Endothelial cell of hepatic sinusoid (primary cell): ENCODE measurements around the gene OTUD5.
"Not testable (repeated sequence)": the region's sequence is repeated elsewhere in the genome, so short reads cannot be mapped to it uniquely, and the experiment has no call there.

Source experiments
- in situ Hi-C: cut with HindIII; loops from 2 replicates; pipeline ENCODE4 v1.10.0; 2017; ENCODE audit warnings: low sequenced_read_pairs

OTUD5 gene, protein sequence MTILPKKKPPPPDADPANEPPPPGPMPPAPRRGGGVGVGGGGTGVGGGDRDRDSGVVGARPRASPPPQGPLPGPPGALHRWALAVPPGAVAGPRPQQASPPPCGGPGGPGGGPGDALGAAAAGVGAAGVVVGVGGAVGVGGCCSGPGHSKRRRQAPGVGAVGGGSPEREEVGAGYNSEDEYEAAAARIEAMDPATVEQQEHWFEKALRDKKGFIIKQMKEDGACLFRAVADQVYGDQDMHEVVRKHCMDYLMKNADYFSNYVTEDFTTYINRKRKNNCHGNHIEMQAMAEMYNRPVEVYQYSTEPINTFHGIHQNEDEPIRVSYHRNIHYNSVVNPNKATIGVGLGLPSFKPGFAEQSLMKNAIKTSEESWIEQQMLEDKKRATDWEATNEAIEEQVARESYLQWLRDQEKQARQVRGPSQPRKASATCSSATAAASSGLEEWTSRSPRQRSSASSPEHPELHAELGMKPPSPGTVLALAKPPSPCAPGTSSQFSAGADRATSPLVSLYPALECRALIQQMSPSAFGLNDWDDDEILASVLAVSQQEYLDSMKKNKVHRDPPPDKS

GRCh38 chrX:48957477-48957826 is at the start of gene OTUD5:
OTUD5 (minus strand) TSS chrX:48957607; CDS start chrX:48957570, 37 bp downstream.
- in situ Hi-C loops: no loop called here

GRCh38 chrX:49003696-49004095 is 46.3 kb upstream of the OTUD5 start:
- in situ Hi-C loops: no loop called here

DNA sequence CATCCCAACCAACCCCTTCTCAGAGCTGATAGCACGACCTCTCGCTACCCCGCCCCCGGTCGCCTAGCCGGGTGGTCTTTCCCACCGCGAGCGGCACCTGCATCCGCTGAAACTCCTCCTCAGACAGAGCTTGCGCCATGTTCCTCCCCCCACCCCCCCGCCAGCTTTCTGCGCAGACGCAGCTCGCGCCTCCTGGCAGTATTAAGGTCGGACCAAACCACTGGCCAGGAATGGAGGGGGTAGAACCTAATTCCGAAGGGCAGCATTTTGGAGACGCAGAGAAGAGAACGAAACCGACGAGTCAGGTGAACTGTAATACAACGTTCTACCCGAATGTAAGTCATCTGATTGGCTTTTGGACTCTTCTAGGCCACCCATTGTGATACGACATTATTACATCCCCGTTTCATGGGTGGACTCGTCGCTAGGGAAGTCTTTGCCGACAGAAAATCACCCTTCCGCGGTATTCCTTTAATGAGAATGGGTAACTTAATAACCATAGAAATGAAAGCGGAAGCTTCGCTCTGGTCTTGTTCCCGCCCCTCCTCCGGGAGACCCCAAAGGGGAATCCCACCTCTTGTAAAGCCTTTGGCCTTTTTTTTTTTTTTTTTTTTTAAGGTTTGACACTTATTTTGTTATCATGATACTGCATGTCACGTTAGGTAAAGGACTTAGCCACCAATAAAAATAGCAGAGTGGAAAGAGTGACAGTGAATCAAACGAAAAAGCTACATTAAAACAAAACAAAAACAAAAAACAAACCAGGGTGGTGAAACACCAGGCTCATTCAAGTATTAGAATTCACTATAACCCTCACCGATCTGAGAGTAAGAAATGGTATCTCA is 44.9 kb upstream of the OTUD5 start, which contains the start of gene GRIPAP1:
Gene GRIPAP1 (minus strand): TSS at position 174 of the 845 bp plus-strand sequence. CDS start 35 bp downstream, at position 139.
- in situ Hi-C loops: no loop called here

GRCh38 chrX:49001521-49002090 is 44.2 kb upstream of the OTUD5 start:
- in situ Hi-C loops: no loop called here

- in situ Hi-C loops: no loop called here
These were observed 43.2 kb upstream of the OTUD5 start for GRCh38 chrX:49000636-49001035.

GRCh38 chrX:48999030-48999429 is 41.6 kb upstream of the OTUD5 start:
- in situ Hi-C loops: no loop called here

DNA sequence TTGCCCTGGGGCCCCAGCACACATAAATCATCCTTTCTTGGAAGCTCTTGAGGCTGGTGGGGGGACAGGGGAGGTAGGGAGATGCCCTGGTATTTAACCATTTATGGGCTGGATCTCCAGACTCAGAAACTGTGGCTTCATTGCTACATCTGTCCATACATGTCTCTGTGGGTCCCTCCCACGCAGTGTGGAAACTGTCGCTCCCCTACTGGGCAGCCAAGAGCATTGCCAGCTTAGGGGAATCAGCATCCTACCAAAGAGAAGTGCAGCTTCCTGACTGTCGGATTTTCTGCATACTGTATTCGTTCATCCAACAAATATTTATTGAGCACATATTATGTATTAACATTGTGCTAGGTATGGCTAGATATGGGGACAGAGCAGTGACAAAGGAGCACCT is 41.0 kb upstream of the OTUD5 start:
- in situ Hi-C loops: no loop called here

DNA sequence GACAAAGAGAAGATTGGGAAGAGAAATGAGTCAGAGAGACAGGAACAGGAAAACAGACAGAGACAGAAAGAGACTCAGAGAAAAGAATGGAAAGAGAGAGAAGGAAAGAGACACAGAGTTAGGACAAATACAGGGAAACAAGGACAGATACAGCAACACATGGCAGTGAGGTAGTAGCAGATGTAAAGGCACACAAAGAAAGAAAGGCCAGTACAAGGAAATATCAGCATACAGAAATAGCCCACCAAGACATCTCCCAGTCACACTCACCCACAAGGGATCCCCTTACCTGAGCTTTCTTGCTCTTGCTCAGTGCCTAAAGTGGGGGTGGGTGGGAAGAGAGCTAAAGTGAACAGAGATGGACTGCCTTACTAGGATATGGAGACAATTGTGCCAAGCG is 40.5 kb upstream of the OTUD5 start:
- in situ Hi-C loops: no loop called here

- in situ Hi-C loops: no loop called here
These were observed 40.0 kb upstream of the OTUD5 start for GRCh38 chrX:48997455-48997854.

DNA sequence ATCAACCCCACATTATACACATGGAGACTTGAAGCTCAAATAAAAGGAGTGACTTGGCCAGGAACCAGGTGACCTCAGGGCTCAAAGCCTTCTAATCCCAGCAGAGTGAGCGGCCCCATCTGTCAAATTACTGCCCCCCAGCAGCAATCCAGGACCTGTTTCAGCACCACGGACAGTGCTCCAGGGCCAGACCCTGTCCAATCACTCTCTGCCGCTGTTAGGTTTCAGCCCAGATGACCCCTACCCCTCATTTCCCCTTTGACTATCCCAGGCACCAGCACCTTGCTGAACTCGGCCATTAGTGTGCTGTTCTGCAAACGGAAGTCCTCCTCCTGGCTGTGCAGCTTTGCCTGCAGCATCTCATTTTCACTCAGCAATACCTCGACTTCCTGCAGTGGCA is 39.6 kb upstream of the OTUD5 start:
- in situ Hi-C loops: no loop called here

DNA sequence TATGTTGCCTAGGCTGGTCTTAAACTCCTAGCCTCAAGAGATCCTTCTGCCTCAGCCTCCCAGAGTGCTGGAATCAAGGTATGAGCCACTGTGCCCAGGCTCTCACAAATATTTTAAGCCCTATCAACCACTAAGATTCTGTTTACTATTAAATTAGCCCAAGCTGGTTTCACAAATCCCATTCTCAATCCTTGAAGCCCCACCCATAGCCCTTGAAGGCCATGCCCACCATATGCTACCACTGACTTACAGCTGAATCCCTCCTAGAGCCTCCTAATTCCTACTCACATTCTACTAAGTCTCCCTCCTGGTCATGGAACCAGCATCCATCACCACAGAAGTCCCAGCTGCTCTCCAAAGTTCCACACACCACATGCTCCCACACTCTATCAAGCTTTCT is 34.9 kb upstream of the OTUD5 start:
- in situ Hi-C loops: no loop called here

DNA sequence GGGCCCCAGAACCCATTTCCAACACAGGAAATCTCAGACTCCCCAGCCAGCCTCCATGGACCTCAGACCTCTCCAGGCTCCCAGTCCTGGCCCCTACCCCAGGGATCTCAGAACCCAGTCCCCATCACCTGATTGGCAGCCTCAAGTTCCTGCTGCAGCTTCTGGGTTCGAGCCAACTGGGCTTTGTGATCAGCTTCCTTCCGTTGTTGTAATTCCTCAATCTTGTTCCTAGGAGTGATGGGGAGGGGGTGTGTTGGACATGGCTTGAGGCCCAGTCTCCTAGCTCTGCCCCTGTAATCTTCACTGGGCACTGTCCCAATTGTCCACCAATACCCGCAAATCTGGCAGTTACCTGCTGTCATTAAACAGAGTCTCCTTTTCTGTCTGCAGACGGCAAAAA is 32.1 kb upstream of the OTUD5 start:
- in situ Hi-C loops: no loop called here

GRCh38 chrX:48983896-48984295 is 26.5 kb upstream of the OTUD5 start:
- in situ Hi-C loops: no loop called here

DNA sequence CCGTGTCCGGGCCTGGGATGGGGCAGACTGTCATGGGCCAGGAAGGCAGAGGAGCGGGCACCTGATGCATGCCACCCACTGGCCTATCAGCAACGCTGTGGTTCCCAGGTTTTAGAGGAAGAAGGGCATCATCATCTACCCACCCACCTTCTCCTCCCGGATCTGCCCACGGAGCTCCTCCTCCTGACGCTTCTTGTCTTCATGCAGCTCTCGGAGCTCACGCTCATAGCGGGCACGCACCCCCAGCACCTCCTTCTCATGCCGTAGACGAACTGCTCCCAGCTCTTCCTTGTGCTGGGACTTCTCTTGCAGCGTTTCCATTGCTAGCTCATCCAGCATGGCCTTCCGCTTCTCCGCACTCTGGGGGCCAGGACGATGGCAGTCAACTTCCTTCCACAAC is 25.7 kb upstream of the OTUD5 start:
- in situ Hi-C loops: no loop called here

DNA sequence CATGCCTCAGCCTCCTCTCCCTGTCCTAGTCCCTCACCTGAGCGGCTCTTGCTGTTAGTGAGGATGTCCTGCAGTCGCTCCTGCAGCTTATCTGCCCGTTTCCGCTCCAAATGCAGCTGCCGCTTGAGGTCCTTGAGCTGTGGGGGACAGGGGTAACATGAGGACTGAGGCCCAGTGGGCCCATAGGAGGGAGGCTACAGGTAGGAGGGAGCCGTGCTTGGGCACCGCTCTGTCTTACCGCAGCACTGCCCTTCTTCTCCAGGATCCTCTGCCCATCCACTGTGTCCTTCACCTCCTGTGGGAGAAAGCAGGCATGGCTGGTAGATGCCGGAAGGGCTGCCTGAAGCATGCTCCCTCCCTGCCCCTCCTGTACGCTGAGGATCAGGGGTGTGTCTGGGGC is 23.8 kb upstream of the OTUD5 start:
- in situ Hi-C loops: no loop called here

DNA sequence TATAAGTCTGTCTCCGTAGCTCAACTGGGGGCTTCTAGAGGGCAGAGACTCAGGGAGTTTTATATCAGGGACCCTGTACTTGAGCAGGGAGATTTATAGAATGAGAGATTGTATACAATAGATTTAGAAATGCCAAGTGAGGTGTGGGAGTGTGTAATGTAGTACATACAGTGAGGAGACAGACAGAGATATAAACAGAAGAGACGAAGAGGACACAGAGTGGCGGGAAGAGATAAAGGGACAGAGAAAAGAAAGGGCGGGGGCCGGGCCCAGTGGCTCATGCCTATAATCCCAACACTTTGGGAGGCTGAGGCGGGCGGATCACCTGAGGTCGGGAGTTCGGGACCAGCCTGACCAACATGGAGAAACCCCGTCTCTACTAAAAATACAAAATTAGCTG is 22.9 kb upstream of the OTUD5 start:
- in situ Hi-C loops: not testable (repeated sequence)

DNA sequence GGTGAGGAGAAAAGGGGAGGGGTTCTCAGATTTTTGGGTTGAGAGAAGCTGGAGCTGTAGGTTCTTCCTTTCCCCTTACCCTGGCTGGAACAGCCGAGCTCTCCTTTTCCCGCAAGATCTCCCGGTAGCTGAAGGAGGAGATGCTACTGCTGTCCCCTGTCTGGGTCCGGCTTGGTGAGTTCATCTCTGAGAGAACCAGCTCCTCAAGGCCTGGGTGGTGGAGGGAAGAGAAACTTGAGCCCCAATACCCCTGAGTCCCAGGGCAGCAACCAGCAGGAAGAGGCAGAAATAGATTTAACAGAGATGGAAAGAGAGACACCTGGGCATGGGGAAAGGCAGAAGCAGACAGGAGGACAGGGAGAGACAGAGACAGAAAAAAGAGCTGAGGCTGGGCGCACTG is 20.8 kb upstream of the OTUD5 start:
- in situ Hi-C loops: no loop called here

- in situ Hi-C loops: no loop called here
These were observed 18.7 kb upstream of the OTUD5 start for GRCh38 chrX:48976086-48976485.

- in situ Hi-C loops: no loop called here
These were observed 18.1 kb upstream of the OTUD5 start for GRCh38 chrX:48975541-48975940.

DNA sequence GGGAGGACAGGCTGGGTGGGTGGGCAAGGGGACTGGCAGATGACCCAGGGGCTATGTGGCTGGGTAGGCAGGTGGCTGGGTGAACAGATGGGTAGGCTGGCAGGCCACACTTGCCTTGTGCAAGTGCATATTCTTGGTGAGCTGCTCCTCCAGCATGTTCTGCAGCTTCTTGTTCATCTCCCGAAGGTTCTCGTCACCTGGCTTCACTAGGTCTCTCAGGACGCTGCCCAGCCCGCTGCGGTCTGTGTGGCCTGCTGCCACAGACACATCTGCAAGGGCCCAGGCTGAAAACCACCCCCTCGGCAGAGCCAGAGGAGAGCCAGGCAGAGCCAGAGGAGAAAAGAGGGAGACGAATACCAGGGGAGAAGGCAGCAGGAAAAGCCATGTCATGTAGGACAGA is 17.6 kb upstream of the OTUD5 start:
- in situ Hi-C loops: no loop called here

GRCh38 chrX:48974574-48974973 is 17.2 kb upstream of the OTUD5 start:
- in situ Hi-C loops: no loop called here
